Measurements from ENCODE around the gene PCDHGC4. TPM values are rescaled to one million over a fixed set of nuclear protein-coding genes. Genes with fewer than 3 reads are reported as not detected.

PCDHGC4 gene
- polyA plus RNA-seq, 1 experiment = 0.49 TPM

- TF ChIP-seq, protein P1, sequence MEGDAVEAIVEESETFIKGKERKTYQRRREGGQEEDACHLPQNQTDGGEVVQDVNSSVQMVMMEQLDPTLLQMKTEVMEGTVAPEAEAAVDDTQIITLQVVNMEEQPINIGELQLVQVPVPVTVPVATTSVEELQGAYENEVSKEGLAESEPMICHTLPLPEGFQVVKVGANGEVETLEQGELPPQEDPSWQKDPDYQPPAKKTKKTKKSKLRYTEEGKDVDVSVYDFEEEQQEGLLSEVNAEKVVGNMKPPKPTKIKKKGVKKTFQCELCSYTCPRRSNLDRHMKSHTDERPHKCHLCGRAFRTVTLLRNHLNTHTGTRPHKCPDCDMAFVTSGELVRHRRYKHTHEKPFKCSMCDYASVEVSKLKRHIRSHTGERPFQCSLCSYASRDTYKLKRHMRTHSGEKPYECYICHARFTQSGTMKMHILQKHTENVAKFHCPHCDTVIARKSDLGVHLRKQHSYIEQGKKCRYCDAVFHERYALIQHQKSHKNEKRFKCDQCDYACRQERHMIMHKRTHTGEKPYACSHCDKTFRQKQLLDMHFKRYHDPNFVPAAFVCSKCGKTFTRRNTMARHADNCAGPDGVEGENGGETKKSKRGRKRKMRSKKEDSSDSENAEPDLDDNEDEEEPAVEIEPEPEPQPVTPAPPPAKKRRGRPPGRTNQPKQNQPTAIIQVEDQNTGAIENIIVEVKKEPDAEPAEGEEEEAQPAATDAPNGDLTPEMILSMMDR (IDR thresholded peaks at IDR 0.05; ENCODE audit: insufficient read depth, low read depth, low read length) = no peak
- DNase-seq (ENCODE audit: low read depth) = no peak
- H3K36me3 ChIP-seq (ENCODE audit: control insufficient read depth, insufficient read depth, low read length) = peaks cover 14% of the 10 kb centered on the region
- ChIA-PET POLR2A (no interaction called here), CTCF (interaction anchor here (1.6 kb wide), 1 partner anchor 22 kb away, joined by 3 read pairs; no protein-coding TSS in a partner anchor)
- no peaks in the 10 kb centered on the region for H3K27me3 ChIP-seq (ENCODE audit: control insufficient read depth, insufficient read depth, low read length)
- H3K4me3 ChIP-seq (ENCODE audit: low read depth, low read length) = no peak overlapping the region
Observed at GRCh38 chr5:141491323-141492167, 6.7 kb downstream of the PCDHGC4 start.

DNA sequence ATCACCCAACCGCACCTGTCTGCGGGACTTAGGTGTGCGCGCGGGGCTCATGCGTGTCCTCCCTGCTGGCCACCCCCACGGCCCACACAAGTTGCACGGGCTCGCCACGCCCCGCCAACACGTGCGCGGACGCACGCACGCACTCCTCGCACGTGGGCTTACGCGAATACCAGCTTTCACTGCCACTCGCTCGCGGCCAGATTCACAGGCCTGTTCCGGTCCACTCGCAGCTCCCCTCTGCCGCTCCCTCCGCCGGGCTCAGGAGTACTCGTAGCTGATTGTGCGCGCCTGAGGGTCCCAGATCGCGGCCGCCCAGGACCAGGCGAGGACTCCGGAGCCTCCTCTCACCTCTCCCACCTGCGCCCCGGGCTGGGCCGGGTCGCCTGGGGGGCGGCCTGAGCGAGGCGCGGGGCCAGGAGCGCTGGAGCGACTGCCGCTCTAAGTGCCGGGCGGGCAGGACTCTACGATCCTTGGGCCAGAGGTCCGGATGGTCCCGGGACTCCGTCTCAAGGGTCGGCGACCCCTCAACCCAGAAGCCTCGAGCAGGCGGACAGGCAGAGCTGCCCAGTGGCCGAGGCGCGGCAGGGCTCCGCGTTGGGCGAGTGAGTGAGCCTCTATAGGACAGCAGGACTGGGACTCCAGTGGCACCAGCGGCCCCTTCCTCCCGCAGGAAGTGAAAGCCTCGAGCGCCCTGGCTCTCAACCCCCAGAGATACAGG lies 7.5 kb downstream of the PCDHGC4 start:
- ChIA-PET POLR2A (no interaction called here), CTCF (interaction anchor here (0.8 to 1.7 kb wide), 5 partner anchors 8 to 95 kb away, joined by 3 to 7 read pairs (median 3); no protein-coding TSS in a partner anchor)
- no peak overlapping the region for H3K4me3 ChIP-seq (ENCODE audit: low read depth, low read length)
- H3K36me3 ChIP-seq (ENCODE audit: control insufficient read depth, insufficient read depth, low read length) = peaks cover 13% of the 10 kb centered on the region
- DNase-seq (ENCODE audit: low read depth) = no peak
- TF ChIP-seq, protein P1 (IDR thresholded peaks at IDR 0.05; ENCODE audit: insufficient read depth, low read depth, low read length) = no peak
- H3K27me3 ChIP-seq (ENCODE audit: control insufficient read depth, insufficient read depth, low read length) = no peaks in the 10 kb centered on the region

DNA sequence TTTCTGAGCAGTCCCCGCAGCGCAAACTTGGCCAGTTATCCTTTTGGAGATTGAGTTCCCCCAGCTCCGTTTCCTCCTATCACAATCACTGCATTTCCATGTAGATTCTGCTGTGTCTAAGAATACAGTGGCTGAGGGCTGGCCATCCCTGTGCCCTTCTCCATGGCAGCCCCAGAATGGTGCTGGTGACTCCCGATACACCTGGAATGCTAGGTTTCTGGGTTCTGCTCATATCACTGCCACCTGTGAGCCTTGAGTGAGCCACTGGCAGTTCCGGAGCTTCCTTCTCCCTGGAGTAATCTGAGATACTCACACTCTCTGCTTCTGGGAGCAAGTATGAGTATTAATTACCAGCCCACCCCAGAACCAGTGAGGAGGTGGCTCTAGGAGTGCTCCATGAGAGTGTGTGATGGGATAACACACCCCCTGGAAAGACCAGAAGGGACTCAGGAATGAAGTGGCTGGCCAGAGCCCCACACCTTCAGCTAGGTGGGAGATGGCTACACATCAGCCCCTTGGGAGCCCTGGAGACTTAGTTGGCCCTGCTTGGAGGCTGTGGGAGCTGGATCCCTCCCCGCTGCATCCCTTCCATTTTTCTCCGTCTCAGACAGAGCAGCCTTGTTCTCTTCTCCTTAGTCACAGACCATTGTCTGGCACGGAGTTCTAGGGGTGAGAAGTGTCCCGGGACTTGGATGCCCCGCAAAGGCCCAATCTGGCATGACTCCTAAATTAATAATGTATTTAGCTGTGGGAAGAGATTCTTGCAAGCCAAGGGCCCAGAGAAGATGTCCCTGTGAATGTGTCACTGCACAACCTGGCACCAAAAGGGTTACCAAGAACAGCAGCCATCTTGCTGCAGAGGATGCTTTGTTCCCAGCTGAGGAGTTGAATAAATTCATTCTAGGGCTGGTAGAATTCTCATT lies 8.9 kb downstream of the PCDHGC4 start:
- H3K36me3 ChIP-seq (ENCODE audit: control insufficient read depth, insufficient read depth, low read length) = peaks cover 15% of the 10 kb centered on the region
- DNase-seq (ENCODE audit: low read depth) = no peak
- no peaks in the 10 kb centered on the region for H3K27me3 ChIP-seq (ENCODE audit: control insufficient read depth, insufficient read depth, low read length)
- H3K4me3 ChIP-seq (ENCODE audit: low read depth, low read length) = no peak overlapping the region
- TF ChIP-seq, protein P1 (IDR thresholded peaks at IDR 0.05; ENCODE audit: insufficient read depth, low read depth, low read length) = no peak
- POLR2A ChIA-PET = no interaction called here
- CTCF ChIA-PET = interaction anchor here (0.8 to 2.0 kb wide), 8 partner anchors 13 to 155 kb away, joined by 3 to 7 read pairs (median 4); partner anchors contain the start of genes PCDHGA12 and PCDHGA2

- ChIA-PET POLR2A (no interaction called here), CTCF (interaction anchor here (0.6 to 2.1 kb wide), 4 partner anchors 18 to 74 kb away, joined by 3 to 6 read pairs (median 4); partner anchors contain the start of gene PCDHGA11)
- Histone ChIP-seq H3K27me3 (ENCODE audit: control insufficient read depth, insufficient read depth, low read length) (no peaks in the 10 kb centered on the region), H3K4me3 (ENCODE audit: low read depth, low read length) (no peak overlapping the region), H3K36me3 (ENCODE audit: control insufficient read depth, insufficient read depth, low read length) (peaks cover 15% of the 10 kb centered on the region)
- TF ChIP-seq, protein P1 (IDR thresholded peaks at IDR 0.05; ENCODE audit: insufficient read depth, low read depth, low read length) = no peak
- DNase-seq (ENCODE audit: low read depth) = no peak
Observed at GRCh38 chr5:141494761-141495452, 10.1 kb downstream of the PCDHGC4 start.

Data from BJ (cell line).